Neural progenitor cell (in vitro differentiated cells): ENCODE results near the gene PRODH.
"Not testable (repeated sequence)": the region's sequence is repeated elsewhere in the genome, so short reads cannot be mapped to it uniquely, and the experiment has no call there.

Source experiments
- EZH2 ChIP-seq: fragments of 200-600 bp; sonication (generic); IDR thresholded peaks from 2 replicates; pipeline ENCODE4 v1.6.1; 2017; ENCODE audit warnings: antibody characterized with exemption, mild to moderate bottlenecking, moderate library complexity
- TF ChIP-seq, protein P1 (sequence below): fragments of 200-600 bp; sonication (generic); IDR thresholded peaks from 2 replicates; pipeline ENCODE4 v1.5.1; 2017; ENCODE audit warnings: antibody characterized with exemption, mild to moderate bottlenecking

DNA sequence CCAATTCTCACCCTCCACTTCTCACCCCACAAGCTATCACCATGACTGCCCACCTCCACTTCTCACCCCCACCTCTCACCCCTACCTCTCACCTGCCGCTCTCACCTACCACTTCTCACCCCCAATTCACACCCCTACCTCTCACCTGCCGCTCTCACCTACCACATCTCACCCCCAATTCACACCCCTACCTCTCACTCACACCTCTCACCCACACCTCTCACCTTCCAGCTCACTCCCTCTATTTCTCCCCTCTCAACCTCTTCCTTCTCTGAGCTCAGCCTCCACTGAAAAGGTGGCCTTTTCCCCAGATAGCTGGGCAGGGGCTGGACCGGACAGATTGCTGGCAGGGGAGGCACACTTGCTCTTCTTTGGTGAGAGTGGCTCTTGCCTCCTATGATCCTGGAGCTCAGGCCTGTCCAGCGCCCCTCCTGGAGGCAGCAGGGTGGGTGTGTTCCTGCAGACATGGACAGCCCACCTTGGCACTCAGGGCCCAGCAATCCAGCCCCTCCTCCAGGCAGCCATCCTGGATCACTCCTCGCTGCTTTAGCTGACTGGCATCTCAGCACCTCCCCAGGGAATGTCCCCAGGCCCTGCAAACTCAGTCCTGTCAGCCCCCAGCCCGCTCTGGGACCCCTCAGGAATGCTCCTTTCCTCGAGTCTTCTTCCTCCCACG is 25.7 kb upstream of the PRODH start:
- TF ChIP-seq, protein P1, sequence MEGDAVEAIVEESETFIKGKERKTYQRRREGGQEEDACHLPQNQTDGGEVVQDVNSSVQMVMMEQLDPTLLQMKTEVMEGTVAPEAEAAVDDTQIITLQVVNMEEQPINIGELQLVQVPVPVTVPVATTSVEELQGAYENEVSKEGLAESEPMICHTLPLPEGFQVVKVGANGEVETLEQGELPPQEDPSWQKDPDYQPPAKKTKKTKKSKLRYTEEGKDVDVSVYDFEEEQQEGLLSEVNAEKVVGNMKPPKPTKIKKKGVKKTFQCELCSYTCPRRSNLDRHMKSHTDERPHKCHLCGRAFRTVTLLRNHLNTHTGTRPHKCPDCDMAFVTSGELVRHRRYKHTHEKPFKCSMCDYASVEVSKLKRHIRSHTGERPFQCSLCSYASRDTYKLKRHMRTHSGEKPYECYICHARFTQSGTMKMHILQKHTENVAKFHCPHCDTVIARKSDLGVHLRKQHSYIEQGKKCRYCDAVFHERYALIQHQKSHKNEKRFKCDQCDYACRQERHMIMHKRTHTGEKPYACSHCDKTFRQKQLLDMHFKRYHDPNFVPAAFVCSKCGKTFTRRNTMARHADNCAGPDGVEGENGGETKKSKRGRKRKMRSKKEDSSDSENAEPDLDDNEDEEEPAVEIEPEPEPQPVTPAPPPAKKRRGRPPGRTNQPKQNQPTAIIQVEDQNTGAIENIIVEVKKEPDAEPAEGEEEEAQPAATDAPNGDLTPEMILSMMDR = not testable (repeated sequence)
- TF ChIP-seq EZH2 = not testable (repeated sequence)
